GM18519 (cell line): ENCODE measurements around the gene MSANTD7.

Experiments
- ATAC-seq: cut with Tn5 transposase; IDR thresholded peaks from one replicate; pipeline ENCODE4 v1.9.1; 2021; ENCODE audit warnings: mild to moderate bottlenecking, moderate library complexity; ENCODE audit not compliant: unreplicated experiment, low FRiP score

The MSANTD7 gene

GRCh38 chr10:14879928-14880193, 41.8 kb downstream of the MSANTD7 start:
- ATAC-seq, result no peak

DNA sequence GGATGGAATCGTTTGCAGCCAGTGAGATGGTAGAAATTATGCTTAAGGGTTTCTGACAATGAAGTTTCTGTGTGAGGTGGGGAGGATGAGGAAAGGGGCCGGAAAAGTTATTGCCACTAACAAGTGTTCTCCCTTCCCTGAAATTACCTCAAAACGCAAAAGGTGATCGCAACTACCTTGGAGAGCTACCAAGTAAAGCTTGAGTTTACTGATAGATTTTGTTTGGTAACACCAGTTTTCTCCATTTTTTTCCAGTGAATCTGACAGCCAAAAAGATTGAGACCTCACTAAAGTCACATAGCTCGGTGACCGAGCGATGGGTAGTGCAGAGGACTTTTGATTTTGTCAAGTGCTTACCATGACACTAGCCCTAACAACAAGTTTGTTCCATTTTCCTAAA, 42.1 kb downstream of the MSANTD7 start:
- ATAC-seq, result no peak

DNA sequence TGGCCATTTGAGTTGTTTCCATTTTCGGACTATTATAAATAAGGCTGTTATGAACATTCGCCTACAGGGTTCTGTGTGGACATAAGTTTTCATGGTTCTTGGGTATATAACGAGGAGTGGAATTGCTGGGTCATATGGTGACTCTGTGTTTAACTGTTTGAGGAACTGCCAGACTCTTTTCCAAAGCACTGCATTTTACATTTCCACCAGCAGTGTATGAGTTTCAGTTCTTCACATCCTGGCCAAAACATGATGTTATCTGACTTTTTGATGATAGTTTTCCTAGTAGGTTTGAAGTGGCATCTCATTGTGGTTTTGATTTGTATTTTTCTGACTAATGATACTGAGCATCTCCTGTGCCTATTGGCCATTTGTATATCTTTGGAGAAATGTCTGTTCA, 46.0 kb downstream of the MSANTD7 start:
- ATAC-seq, result no peak
